GM06990 (cell line): ENCODE results near the gene ANTKMT.

Experiments used
- DNase-seq: peaks from one replicate; pipeline ENCODE4 v3.0.0-alpha.2; 2011; ENCODE audit not compliant: insufficient read length; ENCODE audit errors: extremely low read depth
- H3K27me3 ChIP-seq: replicated peaks from 2 replicates; pipeline ENCODE4 v1.6.0; 2011; ENCODE audit warnings: low read length; ENCODE audit not compliant: control insufficient read depth, insufficient read depth
- H3K36me3 ChIP-seq: 2 replicates; pipeline ENCODE4 v1.5.1; 2011; ENCODE audit warnings: low read length; ENCODE audit not compliant: control insufficient read depth, insufficient read depth
- H3K4me3 ChIP-seq: replicated peaks from 2 replicates; pipeline ENCODE4 v1.5.1; 2011; ENCODE audit warnings: low read depth, mild to moderate bottlenecking, control low read depth, low read length
- CTCF ChIP-seq: IDR thresholded peaks from 2 replicates; pipeline ENCODE4 v1.5.1; 2011; ENCODE audit warnings: low read length, control low read depth, mild to moderate bottlenecking, inconsistent platforms; ENCODE audit not compliant: insufficient read depth, poor library complexity, severe bottlenecking

Gene ANTKMT

GRCh38 chr16:674214-674881, 46.6 kb upstream of the ANTKMT start:
- Histone ChIP-seq H3K4me3 (no peak overlapping the region), H3K27me3 (no peaks in the 10 kb centered on the region), H3K36me3 (peaks cover 31% of the 10 kb centered on the region)
- no peak for TF ChIP-seq CTCF
- no peak for DNase-seq

GRCh38 chr16:674968-675883, 45.7 kb upstream of the ANTKMT start, which contains the start of gene RHBDL1:
RHBDL1 (plus strand) TSS chr16:675671; CDS start chr16:675791, 120 bp downstream.
- no peak for TF ChIP-seq CTCF
- Histone ChIP-seq H3K27me3 (no peaks in the 10 kb centered on the region), H3K36me3 (peaks cover 23% of the 10 kb centered on the region), H3K4me3 (no peak within 1 kb of the TSS)
- no peak for DNase-seq

GRCh38 chr16:675884-676564, 44.9 kb upstream of the ANTKMT start:
- TF ChIP-seq CTCF, result no peak
- Histone ChIP-seq H3K4me3 (no peak overlapping the region), H3K36me3 (peaks cover 19% of the 10 kb centered on the region), H3K27me3 (no peaks in the 10 kb centered on the region)
- DNase-seq, result no peak

- no peaks in the 10 kb centered on the region for H3K27me3 ChIP-seq
- no peak for TF ChIP-seq CTCF
- peaks cover 16% of the 10 kb centered on the region for H3K36me3 ChIP-seq
- no peak overlapping the region for H3K4me3 ChIP-seq
- no peak for DNase-seq
Measured at GRCh38 chr16:676565-676902, 44.4 kb upstream of the ANTKMT start.

- H3K4me3 ChIP-seq, result no peak overlapping the region
- no peak for DNase-seq
- H3K36me3 ChIP-seq, result peaks cover 19% of the 10 kb centered on the region
- no peaks in the 10 kb centered on the region for H3K27me3 ChIP-seq
- no peak for TF ChIP-seq CTCF
Measured at GRCh38 chr16:676913-677312, 44.0 kb upstream of the ANTKMT start.
